LNCaP clone FGC (cell line): Measurements from ENCODE around the gene GABRR3.

ENCODE experiments used
- DNase-seq: peaks from one replicate; pipeline ENCODE4 v3.0.0-alpha.2; 2011; ENCODE audit warnings: low read depth
- H3K4me3 ChIP-seq: 2 replicates; pipeline ENCODE4 v1.5.1; 2011; ENCODE audit warnings: mild to moderate bottlenecking, low read depth, low read length, control low read depth
- CTCF ChIP-seq: IDR thresholded peaks from 2 replicates; pipeline ENCODE4 v1.5.1; 2012; ENCODE audit warnings: mild to moderate bottlenecking; ENCODE audit not compliant: control insufficient read depth, insufficient read depth; ENCODE audit errors: extremely low read depth

GABRR3 gene

GRCh38 chr3:98049271-98049670 lies 14.2 kb upstream of the GABRR3 start:
- no peak overlapping the region for H3K4me3 ChIP-seq
- TF ChIP-seq CTCF, result no peak
- no peak for DNase-seq

GRCh38 chr3:98048586-98048985 lies 13.5 kb upstream of the GABRR3 start:
- no peak for TF ChIP-seq CTCF
- DNase-seq, result no peak
- no peak overlapping the region for H3K4me3 ChIP-seq

- H3K4me3 ChIP-seq, result no peak overlapping the region
- no peak for TF ChIP-seq CTCF
- no peak for DNase-seq
These were observed 6.2 kb upstream of the GABRR3 start for GRCh38 chr3:98041350-98041749.

- H3K4me3 ChIP-seq, result peak overlapping the region; percentile 37
- DNase-seq, result peak; percentile 85
- peak; percentile 88 for TF ChIP-seq CTCF
These were observed 4.4 kb upstream of the GABRR3 start for GRCh38 chr3:98039322-98040024.

DNA sequence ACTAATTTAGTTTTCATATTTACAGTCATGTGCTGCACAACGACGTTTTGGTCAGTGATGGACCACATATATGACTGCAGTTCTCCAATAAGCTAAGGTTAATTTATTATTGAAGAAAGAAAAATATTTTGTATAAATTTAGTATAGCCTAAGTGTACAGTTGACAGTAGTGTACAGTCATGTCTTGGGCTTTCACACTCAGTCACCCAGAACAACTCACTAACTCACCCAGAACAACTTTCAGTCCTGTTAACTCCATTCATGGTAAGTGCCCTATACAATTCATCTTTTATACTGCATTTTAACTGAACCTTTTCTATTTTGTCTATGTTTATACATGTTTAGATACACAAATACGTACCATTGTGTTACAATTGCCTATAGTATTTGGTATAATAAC lies 3.8 kb upstream of the GABRR3 start:
- no peak for DNase-seq
- TF ChIP-seq CTCF, result no peak
- no peak overlapping the region for H3K4me3 ChIP-seq

GRCh38 chr3:98038286-98038685 lies 3.2 kb upstream of the GABRR3 start:
- no peak for DNase-seq

More at GRCh38 chr3:98038286-98038685, 3.2 kb upstream of the GABRR3 start:
- no peak for TF ChIP-seq CTCF
- no peak overlapping the region for H3K4me3 ChIP-seq
